Colonic mucosa (tissue), 4 donors: ENCODE data around the gene TRIOBP. TPM values are rescaled to one million over a fixed set of nuclear protein-coding genes. Genes with fewer than 3 reads are reported as not detected.
A peak's percentile ranks its signal among the peaks of the same experiment; 100 is the strongest.

Experiments
- DNase-seq: peaks from one replicate; pipeline ENCODE4 v3.0.0-alpha.2; 2020
- H3K27ac ChIP-seq: fragments of 200-600 bp; one replicate; pipeline ENCODE4 v1.8.0; 2021
- H3K27me3 ChIP-seq: fragments of 200-600 bp; one replicate; pipeline ENCODE4 v1.8.0; 2021
- H3K36me3 ChIP-seq: fragments of 200-600 bp; one replicate; pipeline ENCODE4 v1.8.0; 2021
- H3K4me1 ChIP-seq: fragments of 200-600 bp; one replicate; pipeline ENCODE4 v1.8.0; 2021; ENCODE audit warnings: mild to moderate bottlenecking
- H3K4me3 ChIP-seq: fragments of 200-600 bp; one replicate; pipeline ENCODE4 v1.8.0; 2021
- H3K9ac ChIP-seq, 2 donors: one replicate each; pipeline ENCODE4 v1.7.0; 2013; ENCODE audit warnings: control low read depth in 2 of 2, low read depth in 2 of 2, low read length in 2 of 2
- H3K9me3 ChIP-seq: fragments of 200-600 bp; one replicate; pipeline ENCODE4 v1.8.0; 2021
- intact Hi-C: fragments of 100-400 bp; cut with DNase I; formaldehyde crosslinking; loops from one replicate; pipeline ENCODE4 v1.14.1; 2022
- total RNA-seq, 2 donors: library from RNA; stranded (reverse); fragmentation: NEBNext Ultra II Directional in 1 of 2; extraction: Animal tissue kit (Norgen Biotek cat#: 25700) in 1 of 2; gene quantifications; one replicate each; pipeline ENCODE4 v1.2.1, GENCODE V29; 2021
- TF ChIP-seq, protein P1 (sequence below): fragments of 200-600 bp; IDR thresholded peaks from one replicate; pipeline ENCODE4 v1.8.0; 2022; ENCODE audit warnings: antibody characterized with exemption, mild to moderate bottlenecking
- donor health status: healthy.
- donor health status: DM: no; HTN: no; CAD: no.
- donor health status: DM: no; HTN: no; CAD: no.

Gene TRIOBP
- total RNA-seq, 2 donors from 2014 or later: 69.5 to 75.7 TPM

DNA sequence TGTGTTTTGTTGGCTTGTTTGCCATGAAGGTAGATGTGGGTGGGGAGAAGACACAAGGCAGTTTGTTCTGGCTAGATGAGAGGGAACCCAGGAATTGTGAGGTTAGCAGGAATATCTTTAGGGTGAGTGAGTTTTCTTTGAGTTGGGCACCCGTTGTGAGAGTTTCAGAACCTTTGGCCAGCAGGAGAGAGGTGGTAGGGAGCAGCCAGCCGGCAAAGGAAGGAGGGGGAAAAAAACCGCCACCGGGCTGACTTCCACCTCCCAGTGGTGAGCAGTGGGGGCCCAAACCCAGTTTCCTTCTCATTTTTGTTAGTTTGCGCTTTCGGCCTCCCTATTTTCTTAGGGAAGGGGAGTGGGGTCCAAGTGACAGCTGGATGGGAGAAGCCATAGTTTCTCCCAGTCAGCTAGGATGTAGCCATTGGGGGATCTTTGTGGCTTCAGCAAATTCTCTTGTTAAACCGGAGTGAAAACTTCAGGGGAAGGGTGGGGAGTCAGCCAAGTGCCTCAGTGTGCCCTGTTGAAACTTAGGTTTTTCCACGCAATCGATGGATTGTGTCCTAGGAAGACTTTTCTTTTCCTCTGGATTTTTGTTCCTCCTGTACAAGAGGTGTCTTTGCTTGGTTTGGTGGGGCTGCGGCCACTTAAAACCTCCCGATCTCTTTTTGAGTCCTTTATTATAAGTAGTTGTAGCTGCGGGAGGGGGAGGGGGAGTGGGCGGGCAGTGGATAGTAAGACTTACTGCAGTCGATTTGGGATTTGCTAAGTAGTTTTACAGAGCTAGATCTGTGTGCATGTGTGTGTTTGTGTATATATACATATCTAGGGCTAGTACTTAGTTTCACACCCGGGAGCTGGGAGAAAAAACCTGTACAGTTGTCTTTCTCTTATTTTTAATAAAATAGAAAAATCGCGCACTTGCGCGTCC is 109.8 kb downstream of the TRIOBP start:
- Histone ChIP-seq H3K4me1 (peaks cover 4% of the 10 kb centered on the region), H3K27ac (peak overlapping the region; percentile 68), H3K36me3 (no peaks in the 10 kb centered on the region), H3K9me3 (no peaks in the 10 kb centered on the region), H3K27me3 (no peaks in the 10 kb centered on the region), H3K4me3 (peak overlapping the region; percentile 60), H3K9ac (peak overlapping the region; percentile 80 to 96)
- peak; percentile 68 for DNase-seq
- TF ChIP-seq, protein P1, sequence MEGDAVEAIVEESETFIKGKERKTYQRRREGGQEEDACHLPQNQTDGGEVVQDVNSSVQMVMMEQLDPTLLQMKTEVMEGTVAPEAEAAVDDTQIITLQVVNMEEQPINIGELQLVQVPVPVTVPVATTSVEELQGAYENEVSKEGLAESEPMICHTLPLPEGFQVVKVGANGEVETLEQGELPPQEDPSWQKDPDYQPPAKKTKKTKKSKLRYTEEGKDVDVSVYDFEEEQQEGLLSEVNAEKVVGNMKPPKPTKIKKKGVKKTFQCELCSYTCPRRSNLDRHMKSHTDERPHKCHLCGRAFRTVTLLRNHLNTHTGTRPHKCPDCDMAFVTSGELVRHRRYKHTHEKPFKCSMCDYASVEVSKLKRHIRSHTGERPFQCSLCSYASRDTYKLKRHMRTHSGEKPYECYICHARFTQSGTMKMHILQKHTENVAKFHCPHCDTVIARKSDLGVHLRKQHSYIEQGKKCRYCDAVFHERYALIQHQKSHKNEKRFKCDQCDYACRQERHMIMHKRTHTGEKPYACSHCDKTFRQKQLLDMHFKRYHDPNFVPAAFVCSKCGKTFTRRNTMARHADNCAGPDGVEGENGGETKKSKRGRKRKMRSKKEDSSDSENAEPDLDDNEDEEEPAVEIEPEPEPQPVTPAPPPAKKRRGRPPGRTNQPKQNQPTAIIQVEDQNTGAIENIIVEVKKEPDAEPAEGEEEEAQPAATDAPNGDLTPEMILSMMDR: no peak
- intact Hi-C loops: no loop called here

DNA sequence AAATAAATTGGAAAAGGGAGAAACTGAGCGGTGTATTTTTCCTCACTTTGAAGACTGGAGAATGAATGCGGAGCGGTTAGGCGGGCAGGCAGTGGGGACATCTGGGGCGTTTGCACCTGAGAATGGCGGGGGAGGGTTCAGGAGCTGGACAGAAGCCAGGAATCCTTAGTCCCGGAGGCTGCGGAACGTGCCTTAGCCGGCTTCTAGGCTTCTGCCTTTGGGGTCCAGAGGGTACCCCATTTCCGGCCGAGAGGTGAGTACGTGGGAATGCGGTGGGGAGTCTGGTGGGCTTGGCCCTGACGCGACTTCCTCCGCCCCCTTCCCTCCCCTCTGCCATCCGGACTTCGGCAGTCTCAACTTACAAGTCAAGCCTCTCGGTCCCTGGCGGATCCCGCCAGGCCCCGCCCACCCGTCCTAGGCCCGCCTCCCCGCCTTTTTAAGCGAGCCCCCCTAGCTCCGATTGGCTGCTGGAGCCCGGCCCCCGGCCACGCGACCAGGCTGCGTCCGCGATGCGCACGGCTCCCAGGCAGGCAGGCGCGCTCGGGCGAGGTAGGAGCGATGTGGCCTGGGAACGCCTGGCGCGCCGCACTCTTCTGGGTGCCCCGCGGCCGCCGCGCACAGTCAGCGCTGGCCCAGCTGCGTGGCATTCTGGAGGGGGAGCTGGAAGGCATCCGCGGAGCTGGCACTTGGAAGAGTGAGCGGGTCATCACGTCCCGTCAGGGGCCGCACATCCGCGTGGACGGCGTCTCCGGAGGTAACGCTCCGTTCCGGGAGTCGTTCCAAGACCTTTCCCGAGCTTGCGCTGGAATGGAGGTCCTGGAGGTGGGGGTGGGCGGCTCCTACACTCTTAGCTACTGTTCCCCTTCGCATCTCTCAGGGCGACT is 110.8 kb downstream of the TRIOBP start, which contains the start of gene GCAT:
GCAT (plus strand) TSS at position 525 of the 884 bp plus-strand sequence; CDS start at position 559, 34 bp downstream.
- Histone ChIP-seq H3K9me3 (no peaks in the 10 kb centered on the region), H3K27ac (peak within 1 kb of the TSS; percentile 68), H3K9ac (peak within 1 kb of the TSS; percentile 80 to 96), H3K27me3 (no peaks in the 10 kb centered on the region), H3K36me3 (no peaks in the 10 kb centered on the region), H3K4me3 (peak within 1 kb of the TSS; percentile 60), H3K4me1 (peaks cover 4% of the 10 kb centered on the region)
- TF ChIP-seq, protein P1: no peak
- peak; percentile 98 for DNase-seq
- intact Hi-C loops: no loop called here

DNA sequence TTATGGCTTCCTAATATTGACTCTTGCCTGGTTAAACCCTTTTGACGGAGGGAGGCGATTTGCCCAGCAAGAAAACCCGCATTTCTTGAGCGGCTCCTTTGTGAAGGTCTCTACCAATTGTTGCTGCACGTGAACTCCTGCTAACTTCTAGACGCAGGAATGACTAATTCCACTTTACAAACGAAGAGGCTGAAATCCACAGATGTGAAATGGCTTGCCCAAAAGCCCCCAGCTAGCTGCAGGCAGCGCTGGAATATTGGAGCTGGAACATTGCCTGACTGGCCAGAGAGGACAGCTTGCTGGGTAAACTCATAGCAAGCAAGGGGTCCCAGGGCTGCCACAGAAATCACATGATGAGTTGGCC is 111.4 kb downstream of the TRIOBP start:
- Histone ChIP-seq H3K36me3 (no peaks in the 10 kb centered on the region), H3K9ac (peak overlapping the region; percentile 56 to 74), H3K27ac (peak overlapping the region; percentile 68), H3K4me3 (peak overlapping the region; percentile 60), H3K9me3 (no peaks in the 10 kb centered on the region), H3K27me3 (no peaks in the 10 kb centered on the region), H3K4me1 (peaks cover 4% of the 10 kb centered on the region)
- intact Hi-C loops: no loop called here
- TF ChIP-seq, protein P1: no peak
- no peak for DNase-seq

DNA sequence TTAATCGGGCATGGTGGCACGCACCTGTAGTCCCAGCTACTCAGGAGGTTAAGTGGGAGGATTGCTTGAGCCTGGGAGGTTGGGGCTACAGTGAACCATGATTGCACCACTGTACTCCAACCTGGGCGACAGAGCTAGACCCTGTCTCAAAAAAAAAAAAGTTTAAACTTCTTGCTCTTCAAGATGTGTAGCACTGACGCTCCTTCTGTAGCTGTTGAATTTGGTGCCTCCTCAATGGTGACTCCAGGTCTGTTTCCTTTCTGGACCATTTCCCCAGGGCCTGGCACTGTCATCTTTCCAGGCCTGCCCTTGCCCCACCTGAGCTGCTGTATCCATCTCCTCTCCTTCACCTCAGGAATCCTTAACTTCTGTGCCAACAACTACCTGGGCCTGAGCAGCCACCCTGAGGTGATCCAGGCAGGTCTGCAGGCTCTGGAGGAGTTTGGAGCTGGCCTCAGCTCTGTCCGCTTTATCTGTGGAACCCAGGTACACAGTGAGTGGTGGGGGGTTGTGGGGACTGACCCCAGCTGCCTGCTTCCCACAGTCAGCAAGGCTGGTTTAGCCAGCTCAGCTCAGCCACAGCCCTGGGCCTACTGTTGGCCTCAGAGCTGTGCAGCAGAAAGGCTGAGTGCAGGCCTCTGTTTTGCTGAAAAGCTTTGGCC is 113.0 kb downstream of the TRIOBP start:
- H3K9me3 ChIP-seq: no peaks in the 10 kb centered on the region
- no peak overlapping the region for H3K27ac ChIP-seq
- H3K27me3 ChIP-seq: no peaks in the 10 kb centered on the region
- no peak overlapping the region for H3K9ac ChIP-seq
- H3K4me3 ChIP-seq: no peak overlapping the region
- H3K4me1 ChIP-seq: peaks cover 4% of the 10 kb centered on the region
- H3K36me3 ChIP-seq: no peaks in the 10 kb centered on the region
- intact Hi-C loops: no loop called here
- no peak for DNase-seq
- TF ChIP-seq, protein P1: no peak

DNA sequence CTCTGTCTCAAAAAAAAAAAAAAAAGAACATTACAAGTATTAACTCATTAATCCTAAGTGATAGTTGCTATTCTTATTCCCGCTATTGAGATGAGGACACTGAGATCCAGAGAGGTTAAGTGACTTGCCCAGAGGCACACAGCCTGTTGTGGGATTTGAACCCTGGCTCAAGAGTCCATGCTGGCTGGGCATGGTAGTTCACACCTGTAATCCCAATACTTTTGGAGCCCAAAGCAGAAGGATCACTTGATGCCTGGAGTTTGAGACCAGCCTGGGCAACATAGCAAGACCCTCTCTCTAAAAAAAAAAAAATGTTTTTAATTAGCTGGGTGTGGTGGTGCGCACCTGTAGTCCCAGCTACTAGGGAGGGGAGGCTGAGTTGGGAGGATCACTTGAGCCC is 115.0 kb downstream of the TRIOBP start:
- Histone ChIP-seq H3K27me3 (no peaks in the 10 kb centered on the region), H3K4me1 (peaks cover 4% of the 10 kb centered on the region), H3K27ac (no peak overlapping the region), H3K4me3 (no peak overlapping the region), H3K9me3 (no peaks in the 10 kb centered on the region), H3K36me3 (no peaks in the 10 kb centered on the region), H3K9ac (no peak overlapping the region)
- intact Hi-C loops: no loop called here
- TF ChIP-seq, protein P1: no peak
- no peak for DNase-seq
